H1 (cell line): ENCODE results near the gene KCND3. TPM values are rescaled to one million over a fixed set of nuclear protein-coding genes. Genes with fewer than 3 reads are reported as not detected.

Experiments used
- CTBP2 ChIP-seq: IDR thresholded peaks from 2 replicates; pipeline ENCODE4 v1.7.0; 2011; ENCODE audit warnings: borderline replicate concordance, mild to moderate bottlenecking, moderate library complexity, mixed read lengths, low read length; ENCODE audit not compliant: insufficient read depth, insufficient read length
- JUN ChIP-seq: IDR thresholded peaks from 2 replicates; pipeline ENCODE4 v1.6.1; 2011; ENCODE audit warnings: low read depth, mild to moderate bottlenecking, improper control_type of control experiment, low read length
- NANOG ChIP-seq: IDR thresholded peaks from 2 replicates; pipeline ENCODE4 v1.6.1; 2011; ENCODE audit warnings: low read length, low read depth, mild to moderate bottlenecking, inconsistent platforms; ENCODE audit not compliant: insufficient read depth, poor library complexity, severe bottlenecking
- YY1 ChIP-seq: IDR thresholded peaks from 2 replicates; pipeline ENCODE4 v1.6.1; 2011; ENCODE audit warnings: low read depth, mild to moderate bottlenecking, low read length
- polyA plus RNA-seq, 7 experiments: library from polyadenylated mRNA; depleted of rRNA in 3 of 7; stranded (reverse) in 5 of 7; unstranded in 2 of 7; fragments of >200 nt in 5 of 7; fragments of 200-250 nt in 2 of 7; gene quantifications; 1 replicate in 5 of 7; 2 replicates in 1 of 7; 4 replicates in 1 of 7; pipeline versions ENCODE4 v1.2.1 to v1.2.3, GENCODE V29; 2011 to 2013; ENCODE audit warnings: missing spikeins in 2 of 7, mixed read lengths in 2 of 7
- total RNA-seq: library from RNA; stranded (reverse); fragmentation: NEBNext Ultra II Directional; extraction: Animal tissue kit (Norgen Biotek cat#: 25700); gene quantifications from 2 replicates; pipeline ENCODE4 v1.2.1, GENCODE V29; 2021

The KCND3 gene
- total and polyA plus RNA-seq, 2 of the 8 experiments (the other 6 are each of a cell fraction or from before 2014, with no cell fraction given), result 0.14 to 0.48 TPM

- TF ChIP-seq JUN (no peak), CTBP2 (no peak), YY1 (no peak), NANOG (no peak)
- TF ChIP-seq, all 59 proteins: peak for 0
Measured at GRCh38 chr1:111835514-111835913, 154.0 kb downstream of the KCND3 start (continued).
